ENCODE data around the gene LRP6.

DNA sequence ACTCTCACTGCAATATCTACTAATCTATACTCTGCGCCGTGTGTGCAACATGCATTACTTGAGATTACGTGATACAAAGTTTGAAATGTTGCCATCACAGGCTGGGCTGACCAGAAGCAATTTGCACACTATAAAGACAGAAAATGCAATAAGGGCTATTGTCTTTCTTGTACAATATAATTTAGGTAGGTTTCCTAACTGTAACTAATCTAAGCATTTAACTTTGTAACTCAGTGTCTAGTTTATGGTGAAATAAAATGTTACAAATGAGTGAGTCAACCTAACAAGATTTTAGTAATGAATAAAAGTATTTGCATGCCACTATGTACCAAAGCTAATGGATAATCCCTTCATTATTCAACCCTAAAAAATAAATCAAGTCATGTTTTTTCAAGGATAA is 57.8 kb downstream of the LRP6 start:
- TF ChIP-seq CTCF (IDR thresholded peaks at IDR 0.05) (no peak), POLR2AphosphoS5 (IDR thresholded peaks at IDR 0.05; ENCODE audit: low read depth, low read length) (no peak)

Data from Panc1 (cell line).